Tibial artery (tissue), 4 donors: ENCODE results near the gene TBC1D8.

Experiments
- DNase-seq, 2 donors: peaks; one replicate each; pipeline ENCODE4 v3.0.0-alpha.2; 2019
- H3K27ac ChIP-seq, 2 donors: fragments of 200-600 bp; sonication (generic) in 1 of 2; 1 replicate in 1 of 2; 2 replicates in 1 of 2; pipeline ENCODE4 v1.5.1; 2018 to 2019; ENCODE audit warnings: mild to moderate bottlenecking in 1 of 2
- H3K27me3 ChIP-seq, 2 donors: fragments of 200-600 bp; sonication (generic) in 1 of 2; one replicate each; pipeline versions ENCODE4 v1.5.1 to v1.6.0; 2016 to 2019
- H3K36me3 ChIP-seq, 3 donors: fragments of 200-600 bp; sonication (generic) in 2 of 3; one replicate each; pipeline ENCODE4 v1.5.1; 2016 to 2019; ENCODE audit warnings: mild to moderate bottlenecking in 2 of 3
- H3K4me1 ChIP-seq, 4 donors: fragments of 200-600 bp; sonication (generic) in 2 of 4; 1 replicate in 3 of 4; 2 replicates in 1 of 4; pipeline ENCODE4 v1.5.1; 2016 to 2019
- H3K4me3 ChIP-seq, 2 donors: fragments of 200-600 bp; sonication (generic) in 1 of 2; 1 replicate in 1 of 2; 2 replicates in 1 of 2; pipeline ENCODE4 v1.5.1; 2018 to 2019; ENCODE audit warnings: mild to moderate bottlenecking in 2 of 2
- H3K9me3 ChIP-seq, 3 donors: fragments of 200-600 bp; sonication (generic) in 1 of 3; one replicate each; pipeline ENCODE4 v1.5.1; 2016 to 2019
- CTCF ChIP-seq, 2 experiments: fragments of 200-600 bp in 1 of 2; fragments of 450-650 bp in 1 of 2; IDR thresholded peaks; one replicate each; pipeline ENCODE4 v1.5.1; 2017 to 2019; ENCODE audit warnings: antibody characterized with exemption in 2 of 2, mild to moderate bottlenecking in 1 of 2, moderate library complexity in 1 of 2
- intact Hi-C: fragments of 100-400 bp; cut with DNase I; formaldehyde crosslinking; loops from one replicate; pipeline ENCODE4 v1.15.0; 2023; ENCODE audit warnings: low total_unique reads

Gene TBC1D8

GRCh38 chr2:101037161-101037755 is 113.9 kb downstream of the TBC1D8 start:
- no peaks in the 10 kb centered on the region for H3K27me3 ChIP-seq
- H3K36me3 ChIP-seq = peaks cover 50 to 82% (median 72%) of the 10 kb centered on the region in 3 donors
- intact Hi-C loops = no loop called here
- no peak overlapping the region for H3K27ac ChIP-seq
- no peak overlapping the region for H3K4me3 ChIP-seq
- no peak for TF ChIP-seq CTCF (IDR thresholded peaks at IDR 0.05)
- H3K9me3 ChIP-seq = no peaks in the 10 kb centered on the region
- no peak for DNase-seq
- H3K4me1 ChIP-seq = no peaks in the 10 kb centered on the region

- peaks cover 54 to 89% (median 79%) of the 10 kb centered on the region in 3 donors for H3K36me3 ChIP-seq
- no peak overlapping the region for H3K4me3 ChIP-seq
- no peak overlapping the region for H3K27ac ChIP-seq
- intact Hi-C loops = no loop called here
- H3K9me3 ChIP-seq = no peaks in the 10 kb centered on the region
- no peak for DNase-seq
- H3K27me3 ChIP-seq = no peaks in the 10 kb centered on the region
- no peaks in the 10 kb centered on the region for H3K4me1 ChIP-seq
- TF ChIP-seq CTCF (IDR thresholded peaks at IDR 0.05) = peak; percentile 54 to 57
Measured at GRCh38 chr2:101036562-101036961, 114.6 kb downstream of the TBC1D8 start.

GRCh38 chr2:101032084-101032776 is 119.0 kb downstream of the TBC1D8 start:
- H3K9me3 ChIP-seq = no peaks in the 10 kb centered on the region
- DNase-seq = no peak
- no peak overlapping the region for H3K27ac ChIP-seq
- intact Hi-C loops = loop anchor here (5.0 kb wide), 1 partner anchor 125 kb away; no protein-coding TSS in a partner anchor
- peaks cover 54 to 89% (median 73%) of the 10 kb centered on the region in 3 donors for H3K36me3 ChIP-seq
- H3K4me3 ChIP-seq = no peak overlapping the region
- H3K27me3 ChIP-seq = no peaks in the 10 kb centered on the region
- H3K4me1 ChIP-seq = no peaks in the 10 kb centered on the region
- no peak for TF ChIP-seq CTCF (IDR thresholded peaks at IDR 0.05)

- no peak overlapping the region for H3K27ac ChIP-seq
- H3K9me3 ChIP-seq = no peaks in the 10 kb centered on the region
- H3K36me3 ChIP-seq = peaks cover 52 to 88% (median 75%) of the 10 kb centered on the region in 3 donors
- intact Hi-C loops = loop anchor here (5.0 kb wide), 1 partner anchor 126 kb away; no protein-coding TSS in a partner anchor
- TF ChIP-seq CTCF (IDR thresholded peaks at IDR 0.05) = no peak
- H3K4me1 ChIP-seq = no peaks in the 10 kb centered on the region
- no peaks in the 10 kb centered on the region for H3K27me3 ChIP-seq
- H3K4me3 ChIP-seq = no peak overlapping the region
- no peak for DNase-seq
Measured at GRCh38 chr2:101030866-101031554, 120.2 kb downstream of the TBC1D8 start.

GRCh38 chr2:101027852-101028251 is 123.3 kb downstream of the TBC1D8 start:
- no peak for TF ChIP-seq CTCF (IDR thresholded peaks at IDR 0.05)

More at GRCh38 chr2:101027852-101028251, 123.3 kb downstream of the TBC1D8 start:
- peaks cover 38 to 66% (median 45%) of the 10 kb centered on the region in 3 donors for H3K36me3 ChIP-seq
- H3K4me1 ChIP-seq = no peaks in the 10 kb centered on the region
- no peak overlapping the region for H3K4me3 ChIP-seq
- no peak overlapping the region for H3K27ac ChIP-seq
- intact Hi-C loops = no loop called here
- no peak for DNase-seq
- no peaks in the 10 kb centered on the region for H3K27me3 ChIP-seq
- no peaks in the 10 kb centered on the region for H3K9me3 ChIP-seq
